Measurements from ENCODE around the gene OVOL3. TPM values are rescaled to one million over a fixed set of nuclear protein-coding genes. Genes with fewer than 3 reads are reported as not detected.

OVOL3 gene
- polyA plus RNA-seq, 10 donors, result not detected

Other genes starting within 250 kb of the OVOL3 start
- 10 to 100 TPM in 1 of 10 donors, 1 to 10 TPM in 9; 3.8 to 12.7 (median 5.9) TPM for gene APLP1, start 242.6 kb upstream of the OVOL3 start, polyA plus RNA-seq (ENCODE audit: insufficient read length in 10 of 10)
- gene NFKBID, start 210.6 kb upstream of the OVOL3 start, polyA plus RNA-seq (ENCODE audit: insufficient read length in 10 of 10), result 1 to 10 TPM; 1.1 to 3.1 (median 1.7) TPM
- gene HCST, start 208.6 kb upstream of the OVOL3 start, polyA plus RNA-seq (ENCODE audit: insufficient read length in 10 of 10), result 10 to 100 TPM in 1 of 10 donors, 1 to 10 TPM in 9; 3.7 to 11.6 (median 5.3) TPM
- 10 to 100 TPM; 11.6 to 22.8 (median 16.9) TPM for gene TYROBP, start 202.8 kb upstream of the OVOL3 start, polyA plus RNA-seq (ENCODE audit: insufficient read length in 10 of 10)
- 10 to 100 TPM in 1 of 10 donors, 1 to 10 TPM in 9; 4.4 to 13.1 (median 7.6) TPM for gene LRFN3, start 174.8 kb upstream of the OVOL3 start, polyA plus RNA-seq (ENCODE audit: insufficient read length in 10 of 10)
- 10 to 100 TPM in 9 of 10 donors, 1 to 10 TPM in 1; 9.4 to 13.8 (median 11.4) TPM for gene SDHAF1, start 116.0 kb upstream of the OVOL3 start, polyA plus RNA-seq (ENCODE audit: insufficient read length in 10 of 10)
- gene SYNE4, start 102.3 kb upstream of the OVOL3 start, polyA plus RNA-seq (ENCODE audit: insufficient read length in 10 of 10), result 1 to 10 TPM in 1 of 10 donors, under 1 TPM in 8, not detected in 1; 0.12 to 1.0 (median 0.46) TPM
- 10 to 100 TPM in 1 of 10 donors, 1 to 10 TPM in 9; 5.5 to 10.4 (median 7.9) TPM for gene ALKBH6, start 96.9 kb upstream of the OVOL3 start, polyA plus RNA-seq (ENCODE audit: insufficient read length in 10 of 10)
- gene CLIP3, start 78.3 kb upstream of the OVOL3 start, polyA plus RNA-seq (ENCODE audit: insufficient read length in 10 of 10), result 10 to 100 TPM; 13.8 to 22.7 (median 18.7) TPM
- gene THAP8, start 56.9 kb upstream of the OVOL3 start, polyA plus RNA-seq (ENCODE audit: insufficient read length in 10 of 10), result 1 to 10 TPM; 7.2 to 9.9 (median 7.6) TPM
- 1 to 10 TPM; 2.5 to 3.9 (median 3.2) TPM for gene WDR62, start 56.2 kb upstream of the OVOL3 start, polyA plus RNA-seq (ENCODE audit: insufficient read length in 10 of 10)
- gene POLR2I, start 3.7 kb downstream of the OVOL3 start, polyA plus RNA-seq (ENCODE audit: insufficient read length in 10 of 10), result 10 to 100 TPM; 26.4 to 47.8 (median 40.6) TPM
- gene TBCB, start 4.3 kb downstream of the OVOL3 start, polyA plus RNA-seq (ENCODE audit: insufficient read length in 10 of 10), result 100 to 1,000 TPM in 1 of 10 donors, 10 to 100 TPM in 9; 64.6 to 101 (median 79.3) TPM
- 100 to 1,000 TPM; 460 to 557 (median 508) TPM for gene CAPNS1, start 28.9 kb downstream of the OVOL3 start, polyA plus RNA-seq (ENCODE audit: insufficient read length in 10 of 10)
- 100 to 1,000 TPM; 182 to 264 (median 219) TPM for gene COX7A1, start 41.3 kb downstream of the OVOL3 start, polyA plus RNA-seq (ENCODE audit: insufficient read length in 10 of 10)
- gene ZNF565, start 103.5 kb downstream of the OVOL3 start, polyA plus RNA-seq (ENCODE audit: insufficient read length in 10 of 10), result 1 to 10 TPM; 4.3 to 7.9 (median 6.6) TPM
- gene ZNF146, start 104.0 kb downstream of the OVOL3 start, polyA plus RNA-seq (ENCODE audit: insufficient read length in 10 of 10), result 10 to 100 TPM; 55.7 to 79.3 (median 72.1) TPM

All from muscle of back (tissue), 10 donors.